Measurements from ENCODE around the gene AFF3.

GRCh38 chr2:99537910-99538485 lies 604.4 kb downstream of the AFF3 start:
- TF ChIP-seq CTCF (conservative IDR thresholded peaks at IDR 0.05 in 1 of 2, IDR thresholded peaks at IDR 0.05 in 1 of 2; ENCODE audit: low read depth in 1 of 2, low read length in 2 of 2) (no peak), EZH2 (IDR thresholded peaks at IDR 0.05; ENCODE audit: low read length, missing control alignments) (no peak)

All from fibroblast of lung (primary cell).